ENCODE results near the gene USP9X. TPM values are rescaled to one million over a fixed set of nuclear protein-coding genes. Genes with fewer than 3 reads are reported as not detected.

The USP9X gene
- total and polyA plus RNA-seq, 2 of the 8 experiments (the other 6 are each of a cell fraction or from before 2014, with no cell fraction given): 79.2 to 300 TPM

DNA sequence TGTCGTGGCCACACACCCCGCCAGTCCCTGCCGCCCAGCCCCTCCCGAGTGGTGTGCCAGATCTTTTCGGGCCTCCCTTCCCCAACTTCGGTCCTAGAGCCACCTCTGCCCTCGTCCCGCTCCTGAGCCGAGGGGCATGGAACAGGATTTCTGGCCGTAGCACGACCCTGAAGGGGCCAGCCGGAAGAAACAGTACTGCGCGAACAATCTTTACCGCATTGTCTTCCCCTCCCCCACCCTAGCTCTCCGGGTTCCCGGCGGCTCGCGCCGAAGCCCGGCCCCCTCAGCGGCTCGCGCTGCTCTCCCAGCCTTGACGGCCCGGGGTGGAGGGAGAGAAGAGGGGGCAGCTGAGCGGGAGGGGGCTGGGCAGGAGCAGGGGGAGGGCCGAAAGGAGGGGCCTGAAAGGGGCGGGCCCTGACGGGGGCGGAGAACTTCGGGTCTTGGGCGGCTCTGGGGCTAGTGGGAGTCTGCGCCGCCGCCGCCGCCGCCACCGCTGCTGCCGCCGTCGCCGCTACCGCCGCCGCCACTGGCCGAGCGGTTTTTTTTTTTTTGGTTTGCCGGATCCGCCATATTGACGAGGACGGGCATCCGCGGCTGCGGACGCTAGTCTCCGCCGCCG lies at the start of gene USP9X (continued):
- TF ChIP-seq RBBP5 (IDR thresholded peaks at IDR 0.05; ENCODE audit: borderline replicate concordance, low read depth, low read length) (peak; percentile 57; the same call in 1 of the 2 replicates), CBX5 (IDR thresholded peaks at IDR 0.05; ENCODE audit: low read depth, low read length) (no peak), SP2 (IDR thresholded peaks at IDR 0.05; ENCODE audit: low read length) (no peak), MAFK (IDR thresholded peaks at IDR 0.05; ENCODE audit: low read depth, low read length) (no peak), YY1 (IDR thresholded peaks at IDR 0.05; ENCODE audit: low read depth, low read length) (0 out of 2 replicates have a peak, but pooled peaks have one; percentile 31), CEBPB (IDR thresholded peaks at IDR 0.05; ENCODE audit: low read depth, low read length) (no peak), JUN (IDR thresholded peaks at IDR 0.05; ENCODE audit: low read depth, low read length) (no peak), NRF1 (IDR thresholded peaks at IDR 0.05; ENCODE audit: low read depth, low read length) (no peak), GTF2F1 (IDR thresholded peaks at IDR 0.05; ENCODE audit: borderline replicate concordance, low read depth, low read length) (no peak), SIX5 (IDR thresholded peaks at IDR 0.05; ENCODE audit: low read depth, low read length) (no peak), RNF2 (IDR thresholded peaks at IDR 0.05; ENCODE audit: borderline replicate concordance, low read depth, low read length, missing control alignments, poor library complexity, severe bottlenecking) (no peak), EP300 (IDR thresholded peaks at IDR 0.05; ENCODE audit: borderline replicate concordance in 1 of 2, low read depth in 2 of 2, low read length in 2 of 2) (no peak), CBX8 (IDR thresholded peaks at IDR 0.05; ENCODE audit: borderline replicate concordance, low read depth, low read length) (no peak), FOSL1 (IDR thresholded peaks at IDR 0.05; ENCODE audit: insufficient read depth, low read depth, low read length) (no peak), TAF1 (IDR thresholded peaks at IDR 0.05; ENCODE audit: low read depth, low read length) (peak; percentile 27), BCL11A (IDR thresholded peaks at IDR 0.05; ENCODE audit: low read depth in 2 of 2, low read length in 2 of 2) (no peak), SIN3A (conservative IDR thresholded peaks at IDR 0.05 in 1 of 2, IDR thresholded peaks at IDR 0.05 in 1 of 2; ENCODE audit: low read depth in 1 of 2, low read length in 2 of 2) (0 out of 4 replicates have a peak, but pooled peaks of 1 of the 2 experiments have one; percentile 4), TBP (IDR thresholded peaks at IDR 0.05; ENCODE audit: low read depth, low read length) (peak; percentile 41), ZNF274 (IDR thresholded peaks at IDR 0.05; ENCODE audit: borderline replicate concordance, extremely low read depth, low read length) (no peak), BACH1 (IDR thresholded peaks at IDR 0.05; ENCODE audit: low read length) (no peak)
- TF ChIP-seq, protein P1, sequence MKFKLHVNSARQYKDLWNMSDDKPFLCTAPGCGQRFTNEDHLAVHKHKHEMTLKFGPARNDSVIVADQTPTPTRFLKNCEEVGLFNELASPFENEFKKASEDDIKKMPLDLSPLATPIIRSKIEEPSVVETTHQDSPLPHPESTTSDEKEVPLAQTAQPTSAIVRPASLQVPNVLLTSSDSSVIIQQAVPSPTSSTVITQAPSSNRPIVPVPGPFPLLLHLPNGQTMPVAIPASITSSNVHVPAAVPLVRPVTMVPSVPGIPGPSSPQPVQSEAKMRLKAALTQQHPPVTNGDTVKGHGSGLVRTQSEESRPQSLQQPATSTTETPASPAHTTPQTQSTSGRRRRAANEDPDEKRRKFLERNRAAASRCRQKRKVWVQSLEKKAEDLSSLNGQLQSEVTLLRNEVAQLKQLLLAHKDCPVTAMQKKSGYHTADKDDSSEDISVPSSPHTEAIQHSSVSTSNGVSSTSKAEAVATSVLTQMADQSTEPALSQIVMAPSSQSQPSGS (IDR thresholded peaks at IDR 0.05; ENCODE audit: low read length): no peak
- TF ChIP-seq, protein P2, sequence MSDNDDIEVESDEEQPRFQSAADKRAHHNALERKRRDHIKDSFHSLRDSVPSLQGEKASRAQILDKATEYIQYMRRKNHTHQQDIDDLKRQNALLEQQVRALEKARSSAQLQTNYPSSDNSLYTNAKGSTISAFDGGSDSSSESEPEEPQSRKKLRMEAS (IDR thresholded peaks at IDR 0.05): no peak

Measured in H1 (cell line).